Naive thymus-derived CD4-positive, alpha-beta T cell (primary cell): Measurements from ENCODE around the gene MAP7D2. TPM values are rescaled to one million over a fixed set of nuclear protein-coding genes. Genes with fewer than 3 reads are reported as not detected.
A peak's percentile ranks its signal among the peaks of the same experiment; 100 is the strongest.

Source experiments
- ATAC-seq: fragments of 150-1000 bp; cut with Tn5 transposase; 2 replicates; pipeline ENCODE4 v1.10.0; 2021; ENCODE audit warnings: mild to moderate bottlenecking, moderate library complexity
- CTCF ChIA-PET: fragments of 350-600 bp; sonication (Branson Sonifier 250); formaldehyde crosslinking; loops from one replicate; lab custom pipeline; 2021; ENCODE audit warnings: antibody characterized with exemption; lab: Charles Lee
- POLR2A ChIA-PET: fragments of 350-600 bp; sonication (Branson Sonifier 250); formaldehyde crosslinking; loops from one replicate; lab custom pipeline; 2021; ENCODE audit warnings: antibody characterized with exemption, inconsistent platforms; lab: Charles Lee
- DNase-seq, 9 donors: peaks; one replicate each; pipeline versions ENCODE4 v3.0.0 to v3.0.0-alpha.2; 2020 to 2022; ENCODE audit warnings: mixed read lengths in 1 of 9
- H3K27ac ChIP-seq: one replicate; pipeline ENCODE4 v1.7.0; 2013; ENCODE audit warnings: mild to moderate bottlenecking, low read depth, low read length, moderate library complexity
- H3K27me3 ChIP-seq, 2 donors: one replicate each; pipeline ENCODE4 v1.7.0; 2013; ENCODE audit warnings: low read length in 2 of 2, mild to moderate bottlenecking in 2 of 2, moderate library complexity in 2 of 2; ENCODE audit not compliant: control insufficient read depth in 2 of 2, insufficient read depth in 2 of 2
- H3K36me3 ChIP-seq, 3 experiments: 1 replicate in 2 of 3; 2 replicates in 1 of 3; pipeline ENCODE4 v1.7.0; 2013; ENCODE audit warnings: low read length in 3 of 3, mild to moderate bottlenecking in 3 of 3, moderate library complexity in 1 of 3; ENCODE audit not compliant: insufficient read depth in 3 of 3, control insufficient read depth in 2 of 3
- H3K4me1 ChIP-seq, 2 donors: one replicate each; pipeline ENCODE4 v1.7.0; 2013; ENCODE audit warnings: low read length in 2 of 2, mild to moderate bottlenecking in 2 of 2, moderate library complexity in 1 of 2; ENCODE audit not compliant: control insufficient read depth in 2 of 2, insufficient read depth in 2 of 2
- H3K4me3 ChIP-seq: 2 replicates; pipeline ENCODE4 v1.7.0; 2013; ENCODE audit warnings: mild to moderate bottlenecking, low read length
- H3K9me3 ChIP-seq, 3 experiments: 1 replicate in 2 of 3; 2 replicates in 1 of 3; pipeline ENCODE4 v1.7.0; 2013; ENCODE audit warnings: low read length in 3 of 3; ENCODE audit not compliant: control insufficient read depth in 2 of 3
- H3K27ac Mint-ChIP-seq, 9 donors: one replicate each; pipeline ENCODE4 v1.8.0; 2020 to 2022; ENCODE audit warnings: mixed read lengths in 9 of 9, mild to moderate bottlenecking in 8 of 9, moderate library complexity in 5 of 9, inconsistent platforms in 2 of 9
- H3K27me3 Mint-ChIP-seq, 5 donors: one replicate each; pipeline ENCODE4 v1.8.0; 2021 to 2022; ENCODE audit warnings: mixed read lengths in 5 of 5, mild to moderate bottlenecking in 1 of 5
- H3K36me3 Mint-ChIP-seq, 5 donors: one replicate each; pipeline ENCODE4 v1.8.0; 2020 to 2022; ENCODE audit warnings: mixed read lengths in 5 of 5, mild to moderate bottlenecking in 3 of 5, inconsistent platforms in 1 of 5
- H3K4me1 Mint-ChIP-seq, 7 donors: one replicate each; pipeline ENCODE4 v1.8.0; 2020 to 2022; ENCODE audit warnings: mixed read lengths in 7 of 7, mild to moderate bottlenecking in 3 of 7, inconsistent platforms in 1 of 7
- H3K4me3 Mint-ChIP-seq, 10 donors: one replicate each; pipeline ENCODE4 v1.8.0; 2020 to 2022; ENCODE audit warnings: mild to moderate bottlenecking in 10 of 10, mixed read lengths in 10 of 10, moderate library complexity in 6 of 10, inconsistent platforms in 2 of 10
- H3K9me3 Mint-ChIP-seq, 11 donors: one replicate each; pipeline ENCODE4 v1.8.0; 2020 to 2022; ENCODE audit warnings: mixed read lengths in 11 of 11, mild to moderate bottlenecking in 4 of 11, inconsistent platforms in 1 of 11, moderate library complexity in 1 of 11
- intact Hi-C, 2 donors: fragments of 100-400 bp; cut with micrococcal nuclease; formaldehyde crosslinking; loops; one replicate each; pipeline ENCODE4 v1.15.1; 2023
- polyA plus RNA-seq, 2 donors: library from polyadenylated mRNA; unstranded; fragments of 300-500 nt; fragmentation: Illumina TruSeq; gene quantifications; one replicate each; pipeline ENCODE4 v1.2.3, GENCODE V29; 2021
- total RNA-seq, 6 experiments: library from RNA in 5 of 6; stranded (reverse) in 5 of 6; gene quantifications; 1 replicate in 5 of 6; 2 replicates in 1 of 6; pipeline ENCODE4 v1.2.3 and lab custom pipeline; 2021 to 2026

The MAP7D2 gene
- total and polyA plus RNA-seq, 7 experiments from 2014 or later, result 0.13 to 0.22 (median 0.15) TPM; not detected in 2

- Histone ChIP-seq H3K36me3 (no peaks in the 10 kb centered on the region), H3K27me3 (no peaks in the 10 kb centered on the region), H3K4me3 (no peak overlapping the region), H3K4me1 (no peaks in the 10 kb centered on the region), H3K9me3 (no peaks in the 10 kb centered on the region), H3K27ac (no peak overlapping the region)
- H3K36me3 Mint-ChIP-seq, result peaks cover 0 to 7% (median 0%) of the 10 kb centered on the region in 5 donors
- intact Hi-C loops, result no loop called here
- no peaks in the 10 kb centered on the region for H3K4me1 Mint-ChIP-seq
- peaks cover 0 to 3% (median 0%) of the 10 kb centered on the region in 5 donors for H3K27me3 Mint-ChIP-seq
- ATAC-seq (no peak), DNase-seq (no peak)
- no peak overlapping the region for H3K27ac Mint-ChIP-seq
- ChIA-PET POLR2A (no interaction called here), CTCF (no interaction called here)
- no peaks in the 10 kb centered on the region for H3K9me3 Mint-ChIP-seq
- no peak overlapping the region for H3K4me3 Mint-ChIP-seq
Measured at GRCh38 chrX:20046223-20046622, 70.5 kb downstream of the MAP7D2 start.

- H3K27ac ChIP-seq, result no peak overlapping the region
- Mint-ChIP-seq H3K36me3 (peaks cover 0 to 9% (median 0%) of the 10 kb centered on the region in 5 donors), H3K4me3 (no peak overlapping the region), H3K27ac (no peak overlapping the region), H3K4me1 (no peaks in the 10 kb centered on the region), H3K9me3 (no peaks in the 10 kb centered on the region), H3K27me3 (peaks cover 0 to 3% (median 0%) of the 10 kb centered on the region in 5 donors)
- no peaks in the 10 kb centered on the region for H3K27me3 ChIP-seq
- intact Hi-C loops, result no loop called here
- ATAC-seq (no peak), DNase-seq (no peak)
- POLR2A ChIA-PET, result no interaction called here
- CTCF ChIA-PET, result no interaction called here
- no peaks in the 10 kb centered on the region for H3K36me3 ChIP-seq
- no peak overlapping the region for H3K4me3 ChIP-seq
- no peaks in the 10 kb centered on the region for H3K9me3 ChIP-seq
- no peaks in the 10 kb centered on the region for H3K4me1 ChIP-seq
Measured at GRCh38 chrX:20042221-20042620, 74.5 kb downstream of the MAP7D2 start.

GRCh38 chrX:20038966-20039365, 77.7 kb downstream of the MAP7D2 start:
- Mint-ChIP-seq H3K27ac (no peak overlapping the region), H3K4me1 (no peaks in the 10 kb centered on the region), H3K9me3 (no peaks in the 10 kb centered on the region), H3K27me3 (no peaks in the 10 kb centered on the region), H3K36me3 (peaks cover 0 to 11% (median 0%) of the 10 kb centered on the region in 5 donors), H3K4me3 (no peak overlapping the region)
- Histone ChIP-seq H3K4me3 (no peak overlapping the region), H3K4me1 (no peaks in the 10 kb centered on the region), H3K36me3 (no peaks in the 10 kb centered on the region), H3K9me3 (no peaks in the 10 kb centered on the region), H3K27ac (no peak overlapping the region), H3K27me3 (no peaks in the 10 kb centered on the region)
- ChIA-PET CTCF (no interaction called here), POLR2A (no interaction called here)
- ATAC-seq, result no peak
- no peak for DNase-seq
- intact Hi-C loops, result no loop called here

- peaks cover 0 to 11% (median 0%) of the 10 kb centered on the region in 5 donors for H3K36me3 Mint-ChIP-seq
- no peak overlapping the region for H3K4me3 Mint-ChIP-seq
- ChIA-PET CTCF (no interaction called here), POLR2A (no interaction called here)
- H3K27ac ChIP-seq, result no peak overlapping the region
- H3K4me3 ChIP-seq, result no peak overlapping the region
- H3K4me1 Mint-ChIP-seq, result no peaks in the 10 kb centered on the region
- intact Hi-C loops, result no loop called here
- DNase-seq (no peak), ATAC-seq (no peak)
- no peaks in the 10 kb centered on the region for H3K27me3 Mint-ChIP-seq
- H3K4me1 ChIP-seq, result no peaks in the 10 kb centered on the region
- H3K9me3 ChIP-seq, result no peaks in the 10 kb centered on the region
- no peaks in the 10 kb centered on the region for H3K36me3 ChIP-seq
- no peak overlapping the region for H3K27ac Mint-ChIP-seq
- H3K27me3 ChIP-seq, result no peaks in the 10 kb centered on the region
- no peaks in the 10 kb centered on the region for H3K9me3 Mint-ChIP-seq
Measured at GRCh38 chrX:20037186-20037585, 79.5 kb downstream of the MAP7D2 start.

GRCh38 chrX:20032201-20032600, 84.5 kb downstream of the MAP7D2 start:
- ChIA-PET POLR2A (no interaction called here), CTCF (no interaction called here)
- H3K27me3 Mint-ChIP-seq, result no peaks in the 10 kb centered on the region
- Histone ChIP-seq H3K9me3 (no peaks in the 10 kb centered on the region), H3K27me3 (no peaks in the 10 kb centered on the region), H3K36me3 (no peaks in the 10 kb centered on the region), H3K4me3 (no peak overlapping the region), H3K4me1 (peaks cover 0 to 13% of the 10 kb centered on the region in 2 donors), H3K27ac (no peak overlapping the region)
- H3K4me1 Mint-ChIP-seq, result peaks cover 0 to 21% (median 10%) of the 10 kb centered on the region in 7 donors
- peaks cover 0 to 2% (median 0%) of the 10 kb centered on the region in 11 donors for H3K9me3 Mint-ChIP-seq
- H3K36me3 Mint-ChIP-seq, result peaks cover 0 to 2% (median 0%) of the 10 kb centered on the region in 5 donors
- DNase-seq, result no peak
- intact Hi-C loops, result no loop called here
- H3K4me3 Mint-ChIP-seq, result no peak overlapping the region
- no peak overlapping the region for H3K27ac Mint-ChIP-seq
- no peak for ATAC-seq

- H3K27ac Mint-ChIP-seq, result peak overlapping the region in 2 of 9 donors; percentile 24 to 25
- Histone ChIP-seq H3K9me3 (no peaks in the 10 kb centered on the region), H3K27ac (no peak overlapping the region), H3K27me3 (no peaks in the 10 kb centered on the region), H3K36me3 (no peaks in the 10 kb centered on the region), H3K4me1 (peaks cover 0 to 13% of the 10 kb centered on the region in 2 donors), H3K4me3 (no peak overlapping the region)
- H3K27me3 Mint-ChIP-seq, result no peaks in the 10 kb centered on the region
- H3K36me3 Mint-ChIP-seq, result peaks cover 0 to 8% (median 0%) of the 10 kb centered on the region in 5 donors
- peaks cover 0 to 2% (median 0%) of the 10 kb centered on the region in 11 donors for H3K9me3 Mint-ChIP-seq
- ATAC-seq (no peak), DNase-seq (no peak)
- CTCF ChIA-PET, result no interaction called here
- POLR2A ChIA-PET, result no interaction called here
- no peak overlapping the region for H3K4me3 Mint-ChIP-seq
- intact Hi-C loops, result no loop called here
- peaks cover 0 to 21% (median 10%) of the 10 kb centered on the region in 7 donors for H3K4me1 Mint-ChIP-seq
Measured at GRCh38 chrX:20029728-20030127, 87.0 kb downstream of the MAP7D2 start.

GRCh38 chrX:20028588-20028987, 88.1 kb downstream of the MAP7D2 start:
- Histone ChIP-seq H3K27me3 (no peaks in the 10 kb centered on the region), H3K36me3 (no peaks in the 10 kb centered on the region), H3K4me1 (peaks cover 0 to 13% of the 10 kb centered on the region in 2 donors), H3K27ac (no peak overlapping the region), H3K4me3 (no peak overlapping the region), H3K9me3 (no peaks in the 10 kb centered on the region)
- peaks cover 0 to 10% (median 0%) of the 10 kb centered on the region in 5 donors for H3K36me3 Mint-ChIP-seq
- ATAC-seq (no peak), DNase-seq (no peak)
- peak overlapping the region in 1 of 10 donors; percentile 16 for H3K4me3 Mint-ChIP-seq
- peaks cover 0 to 21% (median 10%) of the 10 kb centered on the region in 7 donors for H3K4me1 Mint-ChIP-seq
- ChIA-PET POLR2A (no interaction called here), CTCF (no interaction called here)
- no peaks in the 10 kb centered on the region for H3K27me3 Mint-ChIP-seq
- intact Hi-C loops, result no loop called here
- peak overlapping the region in 2 of 9 donors; percentile 38 to 80 for H3K27ac Mint-ChIP-seq
- H3K9me3 Mint-ChIP-seq, result peaks cover 0 to 2% (median 0%) of the 10 kb centered on the region in 11 donors
